Measurements from ENCODE around the gene CEP350. TPM values are rescaled to one million over a fixed set of nuclear protein-coding genes. Genes with fewer than 3 reads are reported as not detected.

Gene CEP350
- total RNA-seq, 1 donor from 2014 or later, result 53.0 TPM

DNA sequence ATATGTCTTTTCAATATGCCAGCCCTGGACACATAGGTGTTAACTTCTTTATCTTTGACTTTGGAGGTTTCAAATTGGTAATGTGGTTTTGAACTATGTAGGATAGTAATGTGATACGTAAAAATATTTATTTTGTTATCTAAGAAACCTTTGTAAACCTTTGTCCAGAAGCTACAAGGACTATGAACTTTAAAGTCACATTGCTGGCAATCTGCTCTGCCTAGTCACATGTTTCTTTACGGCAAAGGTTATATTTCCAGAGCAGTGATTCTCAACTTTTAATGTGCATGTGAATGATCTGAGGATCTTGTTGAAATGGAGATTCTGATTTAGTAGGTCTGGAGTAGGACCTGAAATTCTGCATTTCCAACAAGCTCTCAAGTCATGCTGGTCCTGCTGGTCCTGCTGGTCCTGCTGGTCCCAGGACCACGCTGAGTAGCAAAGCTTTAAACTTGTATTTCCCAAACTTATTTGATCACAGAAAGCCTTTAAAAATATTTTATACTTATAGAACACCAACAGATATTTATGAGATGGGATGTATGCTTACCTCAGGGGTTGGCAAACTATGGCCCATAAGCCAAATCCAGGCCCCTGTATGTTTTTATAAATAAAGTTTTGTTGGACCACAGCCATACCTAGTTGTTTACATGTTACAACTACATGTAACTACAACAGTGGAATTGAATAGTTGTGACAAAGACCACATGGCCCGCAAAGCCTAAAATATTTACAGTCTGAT is 142.1 kb downstream of the CEP350 start:
- H3K36me3 ChIP-seq, result peaks cover 0 to 52% of the 10 kb centered on the region in 2 donors
- H3K9me3 ChIP-seq, result no peaks in the 10 kb centered on the region
- intact Hi-C loops (cut with DNase I), result no loop called here
- H3K27me3 ChIP-seq, result no peaks in the 10 kb centered on the region
- no peaks in the 10 kb centered on the region for H3K4me1 ChIP-seq
- no peak for TF ChIP-seq POLR2A (IDR thresholded peaks at IDR 0.05)
- no peak for DNase-seq (ENCODE audit: extremely low spot score in 2 of 2)
- H3K27ac ChIP-seq, result peak overlapping the region; percentile 49
- H3K4me3 ChIP-seq, result no peak overlapping the region

- H3K36me3 ChIP-seq, result peaks cover 0 to 50% of the 10 kb centered on the region in 2 donors
- H3K27ac ChIP-seq, result peak overlapping the region; percentile 49
Observed at GRCh38 chr1:180097326-180097605, 142.7 kb downstream of the CEP350 start.

GRCh38 chr1:180101411-180101810 is 146.8 kb downstream of the CEP350 start:
- intact Hi-C loops (cut with DNase I), result no loop called here
- Histone ChIP-seq H3K36me3 (peaks cover 0 to 12% of the 10 kb centered on the region in 2 donors), H3K27me3 (no peaks in the 10 kb centered on the region), H3K27ac (no peak overlapping the region), H3K4me3 (no peak overlapping the region), H3K9me3 (no peaks in the 10 kb centered on the region), H3K4me1 (no peaks in the 10 kb centered on the region)
- no peak for TF ChIP-seq POLR2AphosphoS5 (IDR thresholded peaks at IDR 0.05; ENCODE audit: insufficient read depth in 1 of 2, low read depth in 1 of 2)
- TF ChIP-seq CTCF (IDR thresholded peaks at IDR 0.05), result no peak
- TF ChIP-seq POLR2A (IDR thresholded peaks at IDR 0.05), result no peak
- no peak for DNase-seq (ENCODE audit: extremely low spot score in 2 of 2)

More at GRCh38 chr1:180097326-180097605, 142.7 kb downstream of the CEP350 start:
- intact Hi-C loops (cut with DNase I), result no loop called here
- no peaks in the 10 kb centered on the region for H3K4me1 ChIP-seq
- H3K4me3 ChIP-seq, result no peak overlapping the region
- DNase-seq (ENCODE audit: extremely low spot score in 2 of 2), result no peak
- TF ChIP-seq POLR2AphosphoS5 (IDR thresholded peaks at IDR 0.05; ENCODE audit: insufficient read depth in 1 of 2, low read depth in 1 of 2) (no peak), POLR2A (IDR thresholded peaks at IDR 0.05) (no peak), CTCF (IDR thresholded peaks at IDR 0.05) (no peak)
- no peaks in the 10 kb centered on the region for H3K9me3 ChIP-seq
- no peaks in the 10 kb centered on the region for H3K27me3 ChIP-seq

DNA sequence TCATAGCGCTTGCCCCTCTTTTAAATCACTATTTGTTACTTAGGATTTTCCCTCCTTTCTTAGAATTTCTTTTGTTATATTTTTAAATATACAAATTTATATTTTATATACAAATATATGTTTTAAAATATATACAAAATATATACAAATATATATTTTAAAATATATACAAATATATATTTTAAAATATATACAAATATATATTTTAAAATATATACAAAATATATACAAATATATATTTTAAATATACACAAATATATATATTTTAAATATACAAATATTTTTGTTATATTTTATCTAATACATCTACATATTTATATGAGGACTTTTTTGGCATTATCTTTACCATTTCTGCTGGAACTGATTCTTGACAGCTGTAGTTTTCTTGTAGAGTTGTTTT is 149.2 kb downstream of the CEP350 start:
- Histone ChIP-seq H3K4me3 (no peak overlapping the region), H3K36me3 (peaks cover 0 to 7% of the 10 kb centered on the region in 2 donors), H3K9me3 (no peaks in the 10 kb centered on the region), H3K27me3 (no peaks in the 10 kb centered on the region), H3K4me1 (no peaks in the 10 kb centered on the region), H3K27ac (peak overlapping the region; percentile 31)
- no peak for DNase-seq (ENCODE audit: extremely low spot score in 2 of 2)
- intact Hi-C loops (cut with DNase I), result no loop called here
- TF ChIP-seq POLR2AphosphoS5 (IDR thresholded peaks at IDR 0.05; ENCODE audit: insufficient read depth in 1 of 2, low read depth in 1 of 2) (no peak), POLR2A (IDR thresholded peaks at IDR 0.05) (no peak), CTCF (IDR thresholded peaks at IDR 0.05) (no peak)

GRCh38 chr1:180112091-180112490 is 157.5 kb downstream of the CEP350 start:
- Histone ChIP-seq H3K27me3 (no peaks in the 10 kb centered on the region), H3K27ac (peak overlapping the region; percentile 31), H3K4me1 (peaks cover 13% of the 10 kb centered on the region), H3K36me3 (peaks cover 0 to 19% of the 10 kb centered on the region in 2 donors), H3K4me3 (no peak overlapping the region), H3K9me3 (no peaks in the 10 kb centered on the region)
- no peak for TF ChIP-seq POLR2A (IDR thresholded peaks at IDR 0.05)
- no peak for TF ChIP-seq POLR2AphosphoS5 (IDR thresholded peaks at IDR 0.05; ENCODE audit: insufficient read depth in 1 of 2, low read depth in 1 of 2)
- TF ChIP-seq CTCF (IDR thresholded peaks at IDR 0.05), result no peak
- intact Hi-C loops (cut with DNase I), result loop anchor here (10.0 kb wide), 1 partner anchor 63 kb away; no protein-coding TSS in a partner anchor
- no peak for DNase-seq (ENCODE audit: extremely low spot score in 2 of 2)
